ENCODE data around the gene RABGGTA. TPM values are rescaled to one million over a fixed set of nuclear protein-coding genes. Genes with fewer than 3 reads are reported as not detected.

The RABGGTA gene
- total and polyA plus RNA-seq, 8 donors: 16.0 to 230 (median 87.8) TPM

DNA sequence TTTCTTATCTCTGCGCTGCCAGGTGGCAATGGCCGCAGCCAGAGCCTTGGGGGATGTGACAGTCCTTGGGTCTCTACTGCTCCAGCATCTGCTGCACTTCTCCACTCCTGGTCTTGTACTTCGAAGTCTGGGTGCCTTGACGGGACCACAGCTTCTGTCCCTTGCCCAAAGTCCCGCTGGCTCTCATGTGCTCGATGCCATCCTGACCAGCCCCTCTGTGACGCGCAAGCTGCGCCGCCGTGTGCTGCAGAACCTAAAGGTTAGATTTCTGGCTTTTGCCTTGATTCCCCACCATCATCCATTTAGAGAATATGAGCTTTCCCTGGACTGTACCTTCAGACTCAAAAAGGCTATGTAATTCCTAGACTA lies 32.6 kb upstream of the RABGGTA start:
- WGBS, 5 donors: 94 to 97% (median 96%) methylated on average over 11 of the region's 11 CpGs
- no peak overlapping the region for H3K4me3 ChIP-seq
- no peaks in the 10 kb centered on the region for H3K9me3 ChIP-seq
- H3K4me1 ChIP-seq: peaks cover 29 to 58% (median 43%) of the 10 kb centered on the region in 4 donors
- TF ChIP-seq POLR2AphosphoS5 (IDR thresholded peaks at IDR 0.05) (no peak), EP300 (IDR thresholded peaks at IDR 0.05) (no peak), CTCF (IDR thresholded peaks at IDR 0.05) (no peak), POLR2A (IDR thresholded peaks at IDR 0.05) (no peak)
- intact Hi-C loops (cut with DNase I; ENCODE audit: low total_unique reads): no loop called here
- no peak overlapping the region for H3K27ac ChIP-seq
- no peak for DNase-seq
- peaks cover 54 to 75% (median 65%) of the 10 kb centered on the region in 4 donors for H3K36me3 ChIP-seq
- no peaks in the 10 kb centered on the region for H3K27me3 ChIP-seq

DNA sequence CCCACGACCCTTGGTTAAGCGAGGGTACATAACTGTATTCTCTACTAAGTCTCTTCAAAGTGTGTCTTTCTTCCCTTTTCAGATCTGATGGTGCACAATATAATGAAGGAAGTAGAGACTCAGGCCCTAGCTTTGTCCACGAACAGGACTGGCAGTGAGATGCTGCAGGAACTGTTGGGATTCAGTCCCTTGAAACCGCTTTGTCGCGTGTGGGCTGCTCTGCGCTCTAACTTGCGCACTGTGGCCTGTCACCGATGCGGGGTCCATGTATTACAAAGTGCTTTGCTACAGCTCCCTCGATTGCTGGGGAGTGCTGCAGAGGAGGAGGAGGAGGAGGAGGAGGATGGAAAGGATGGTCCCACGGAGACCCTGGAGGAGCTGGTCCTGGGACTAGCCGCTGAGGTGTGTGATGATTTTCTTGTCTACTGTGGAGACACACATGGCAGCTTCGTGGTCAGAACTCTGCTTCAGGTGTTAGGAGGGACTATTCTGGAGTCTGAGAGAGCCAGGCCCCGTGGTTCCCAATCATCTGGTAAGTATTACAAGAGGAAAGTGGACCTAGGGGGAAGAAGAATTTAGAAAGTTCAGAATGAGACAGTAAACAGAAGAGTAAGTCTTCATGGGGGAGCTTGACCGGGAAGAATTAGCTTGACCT lies 29.1 kb upstream of the RABGGTA start:
- H3K27ac ChIP-seq: peak overlapping the region in 4 of 5 donors; percentile 88 to 94 (median 90)
- WGBS, 5 donors: 23 to 26% (median 26%) methylated on average over 16 of the region's 16 CpGs
- no peaks in the 10 kb centered on the region for H3K27me3 ChIP-seq
- no peaks in the 10 kb centered on the region for H3K9me3 ChIP-seq
- intact Hi-C loops (cut with DNase I; ENCODE audit: low total_unique reads): no loop called here
- H3K36me3 ChIP-seq: peaks cover 47 to 55% (median 54%) of the 10 kb centered on the region in 4 donors
- peak overlapping the region; percentile 78 to 96 (median 89) for H3K4me3 ChIP-seq
- DNase-seq: no peak
- peaks cover 20 to 63% (median 46%) of the 10 kb centered on the region in 4 donors for H3K4me1 ChIP-seq
- no peak for TF ChIP-seq POLR2AphosphoS5 (IDR thresholded peaks at IDR 0.05)
- TF ChIP-seq EP300 (IDR thresholded peaks at IDR 0.05): no peak
- no peak for TF ChIP-seq POLR2A (IDR thresholded peaks at IDR 0.05)
- no peak for TF ChIP-seq CTCF (IDR thresholded peaks at IDR 0.05)

DNA sequence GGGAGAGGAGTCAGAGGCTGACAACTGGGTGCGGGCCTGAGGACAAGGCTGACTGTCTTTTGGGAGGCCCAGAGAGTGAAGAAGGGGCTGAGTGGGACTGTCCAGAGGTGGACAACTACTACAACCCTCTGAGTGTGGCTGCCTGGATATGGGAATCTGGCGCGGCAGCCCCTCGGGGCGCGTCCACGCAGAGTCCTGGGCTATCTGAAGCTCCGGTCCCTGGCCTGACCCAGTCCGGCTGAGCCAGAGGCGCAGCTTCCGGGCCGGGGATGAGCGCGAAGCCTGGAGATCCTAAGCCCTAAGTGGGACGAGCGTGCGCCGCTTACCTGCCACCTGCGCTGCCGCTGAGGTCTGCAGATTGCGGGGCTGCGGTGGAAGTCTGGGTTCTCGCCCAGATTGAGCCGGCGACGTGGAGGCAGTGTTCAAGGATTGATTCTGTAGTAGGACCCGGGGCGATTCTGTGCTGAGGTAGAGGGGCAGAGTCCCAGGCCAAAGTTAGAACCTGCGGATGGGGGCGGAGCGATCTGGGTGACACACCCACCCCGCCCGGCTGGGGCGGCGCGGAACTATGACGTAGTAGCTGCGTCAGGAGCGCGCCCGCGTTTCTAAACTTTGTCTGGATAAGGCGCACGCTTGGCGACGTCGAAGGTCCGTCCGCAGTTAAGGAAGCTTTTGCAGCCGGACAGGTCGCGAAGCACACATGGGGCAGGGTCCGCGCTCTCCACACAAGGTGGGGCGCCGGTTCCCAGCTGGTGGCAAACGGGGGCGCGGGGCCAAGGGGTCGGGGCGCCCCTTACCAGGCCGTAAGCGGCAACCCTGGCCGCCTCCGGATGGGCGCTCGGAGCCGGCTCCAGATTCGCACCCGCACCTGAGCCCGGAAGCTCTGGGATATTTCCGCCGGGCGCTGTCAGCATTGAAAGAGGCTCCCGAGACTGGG lies 28.1 kb upstream of the RABGGTA start, which contains the start of the genes DHRS1 and NOP9:
Gene DHRS1 (minus strand): TSS at position 526 of the 937 bp plus-strand sequence. CDS start 674 bp downstream, outside the sequence.
Gene NOP9 (plus strand): TSS at position 596 of the 937 bp plus-strand sequence. CDS start 105 bp downstream, at position 701.
- TF ChIP-seq POLR2AphosphoS5 (IDR thresholded peaks at IDR 0.05): peak; percentile 78 to 96 (median 90)
- peak; percentile 6 for TF ChIP-seq EP300 (IDR thresholded peaks at IDR 0.05)
- TF ChIP-seq CTCF (IDR thresholded peaks at IDR 0.05): peak in 1 of 7 experiments; percentile 30
- TF ChIP-seq POLR2A (IDR thresholded peaks at IDR 0.05): no peak
- Histone ChIP-seq H3K36me3 (peaks cover 39 to 54% (median 53%) of the 10 kb centered on the region in 4 donors), H3K4me1 (peaks cover 20 to 63% (median 46%) of the 10 kb centered on the region in 4 donors), H3K9me3 (no peaks in the 10 kb centered on the region), H3K27ac (peak within 1 kb of the TSS; percentile 88 to 94 (median 91)), H3K27me3 (no peaks in the 10 kb centered on the region), H3K4me3 (peak within 1 kb of the TSS; percentile 78 to 96 (median 89))
- DNase-seq: peak; percentile 96 to 97
- intact Hi-C loops (cut with DNase I; ENCODE audit: low total_unique reads): loop anchor here (10.0 kb wide), 1 partner anchor 55 kb away; the partner anchor contains the start of gene TINF2
- 0 to 1% (median 0%) methylated on average over 60 to 75 of the region's 75 CpGs for WGBS, 5 donors

DNA sequence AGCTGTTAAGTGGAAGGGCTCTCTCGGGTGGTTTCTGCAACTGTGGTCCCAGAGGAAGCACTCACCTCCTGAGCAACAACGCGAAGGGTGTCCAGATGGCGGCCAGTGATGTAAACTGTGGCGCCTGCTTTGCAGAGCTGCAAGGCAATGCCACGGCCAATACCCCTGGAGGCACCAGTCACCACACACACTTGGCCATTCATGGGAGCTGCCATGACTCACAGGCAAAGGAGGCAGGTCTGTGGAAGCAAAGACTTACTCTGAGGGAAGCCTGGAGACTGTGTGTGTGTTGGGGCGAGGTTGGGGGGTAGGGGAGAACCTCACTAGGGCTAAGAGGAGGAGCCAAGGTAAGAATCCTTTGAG lies 27.5 kb upstream of the RABGGTA start:
- H3K27me3 ChIP-seq: no peaks in the 10 kb centered on the region
- H3K9me3 ChIP-seq: no peaks in the 10 kb centered on the region
- intact Hi-C loops (cut with DNase I; ENCODE audit: low total_unique reads): loop anchor here (10.0 kb wide), 1 partner anchor 54 kb away; the partner anchor contains the start of gene TINF2
- peak overlapping the region; percentile 88 to 94 (median 91) for H3K27ac ChIP-seq
- DNase-seq: peak in 1 of 2 donors; percentile 56
- no peak for TF ChIP-seq CTCF (IDR thresholded peaks at IDR 0.05)
- TF ChIP-seq EP300 (IDR thresholded peaks at IDR 0.05): no peak
- no peak for TF ChIP-seq POLR2AphosphoS5 (IDR thresholded peaks at IDR 0.05)
- TF ChIP-seq POLR2A (IDR thresholded peaks at IDR 0.05): no peak
- peaks cover 20 to 63% (median 46%) of the 10 kb centered on the region in 4 donors for H3K4me1 ChIP-seq
- 36 to 46% (median 42%) methylated on average over 7 of the region's 7 CpGs for WGBS, 5 donors
- H3K36me3 ChIP-seq: peaks cover 33 to 54% (median 51%) of the 10 kb centered on the region in 4 donors
- peak overlapping the region; percentile 78 to 96 (median 89) for H3K4me3 ChIP-seq
